K562 (cell line): ENCODE results near the gene RPS6KL1. TPM values are rescaled to one million over a fixed set of nuclear protein-coding genes. Genes with fewer than 3 reads are reported as not detected.

Experiments used
- CCAR2 ChIP-seq: fragments of 200-400 bp; formaldehyde crosslinking; IDR thresholded peaks from 2 replicates; pipeline ENCODE4 v1.6.1; 2017; ENCODE audit warnings: mild to moderate bottlenecking, low read depth, low read length
- CEBPZ ChIP-seq: fragments of 150-350 bp; IDR thresholded peaks from 2 replicates; pipeline ENCODE4 v1.6.1; 2014; ENCODE audit warnings: low read depth, mild to moderate bottlenecking, low read length, borderline replicate concordance
- CTCFL ChIP-seq: IDR thresholded peaks from 2 replicates; pipeline ENCODE4 v1.6.1; 2011; ENCODE audit warnings: borderline replicate concordance, low read depth, mild to moderate bottlenecking, moderate library complexity, low read length; ENCODE audit not compliant: insufficient read depth, poor library complexity, severe bottlenecking
- FOXA3 ChIP-seq, 2 experiments: fragments of 450-650 bp in 1 of 2; sonication (generic) in 1 of 2; formaldehyde crosslinking; IDR thresholded peaks in 1 of 2; conservative IDR thresholded peaks in 1 of 2; 2 replicates each; pipeline versions ENCODE4 v1.4.0 to v1.8.0; 2020 to 2022; ENCODE audit warnings: mild to moderate bottlenecking in 2 of 2, missing genetic modification reagents in 1 of 2
- JUNB ChIP-seq: fragments of 450-650 bp; formaldehyde crosslinking; conservative IDR thresholded peaks from 2 replicates; pipeline ENCODE4 v1.4.0; 2020; ENCODE audit warnings: mild to moderate bottlenecking
- MXI1 ChIP-seq: IDR thresholded peaks from 2 replicates; pipeline ENCODE4 v1.6.1; 2011; ENCODE audit warnings: low read depth, mild to moderate bottlenecking, improper control_type of control experiment, low read length
- OTX1 ChIP-seq: fragments of 450-650 bp; formaldehyde crosslinking; IDR thresholded peaks from 2 replicates; pipeline ENCODE4 v1.4.0; 2022; ENCODE audit warnings: mild to moderate bottlenecking
- PRDM10 ChIP-seq: fragments of 450-650 bp; IDR thresholded peaks from 2 replicates; pipeline ENCODE4 v1.6.1; 2018; ENCODE audit not compliant: partially characterized antibody
- RBFOX2 ChIP-seq: fragments of 200-400 bp; formaldehyde crosslinking; IDR thresholded peaks from 2 replicates; pipeline ENCODE4 v1.6.1; 2017; ENCODE audit warnings: low read depth, mild to moderate bottlenecking, low read length, moderate library complexity
- SFPQ ChIP-seq: fragments of 200-400 bp; formaldehyde crosslinking; IDR thresholded peaks from 2 replicates; pipeline ENCODE4 v1.6.1; 2017; ENCODE audit warnings: mild to moderate bottlenecking, low read depth, low read length, moderate library complexity
- SNAPC5 ChIP-seq: fragments of 250-450 bp; sonication (Bioruptor Pico); IDR thresholded peaks from 2 replicates; pipeline ENCODE4 v1.8.0; 2021; ENCODE audit warnings: moderate library complexity, mild to moderate bottlenecking, inconsistent platforms
- TFAP4 ChIP-seq: sonication (generic); formaldehyde crosslinking; IDR thresholded peaks from 2 replicates; pipeline ENCODE4 v1.8.0; 2022; ENCODE audit warnings: missing genetic modification reagents, mild to moderate bottlenecking, moderate library complexity, borderline replicate concordance
- ZKSCAN3 ChIP-seq: fragments of 250-450 bp; sonication (Bioruptor Pico); IDR thresholded peaks from 2 replicates; pipeline ENCODE4 v1.4.0; 2020
- ZNF23 ChIP-seq: fragments of 250-450 bp; sonication (Bioruptor Pico); IDR thresholded peaks from 2 replicates; pipeline ENCODE4 v1.4.0; 2020; ENCODE audit warnings: mild to moderate bottlenecking
- ZNF24 ChIP-seq: fragments of 450-650 bp; IDR thresholded peaks from 2 replicates; pipeline ENCODE4 v1.6.1; 2016
- polyA plus RNA-seq, 8 experiments: library from polyadenylated mRNA; depleted of rRNA in 4 of 8; stranded (reverse) in 5 of 8; unstranded in 3 of 8; fragments of >200 nt; fragmentation: Nextera tagmentation in 2 of 8; fragmentation: Illumina TruSeq in 1 of 8; extraction: Ambion mirVana in 2 of 8; extraction: Trizol in 1 of 8; gene quantifications; 2 replicates each; pipeline versions ENCODE4 v1.2.1 to v1.2.3, GENCODE V29; 2011 to 2014; ENCODE audit warnings: inconsistent platforms in 1 of 8, missing spikeins in 1 of 8
- total RNA-seq, 7 experiments: library from RNA; depleted of rRNA in 6 of 7; stranded (reverse); fragments of >200 nt in 6 of 7; fragmentation: Illumina TruSeq in 2 of 7; extraction: Trizol in 2 of 7; gene quantifications; 2 replicates each; pipeline versions ENCODE4 v1.2.1 to v1.2.3, GENCODE V29; 2011 to 2021; ENCODE audit warnings: low replicate concordance in 1 of 7

RPS6KL1 gene
- total and polyA plus RNA-seq, 9 of the 15 experiments (the other 6 are each of a cell fraction or from before 2014, with no cell fraction given) = 0.91 to 15.5 (median 8.1) TPM

GRCh38 chr14:74905595-74906142 is 17.4 kb downstream of the RPS6KL1 start (continued):
- TF ChIP-seq RBFOX2 (no peak), JUNB (no peak), TFAP4 (CRISPR knock-in tag) (no peak), ZKSCAN3 (CRISPR knock-in tag) (no peak), PRDM10 (no peak), CCAR2 (no peak), OTX1 (CRISPR knock-in tag) (no peak), SNAPC5 (CRISPR knock-in tag) (no peak), ZNF24 (no peak), FOXA3 (CRISPR knock-in tag; conservative IDR thresholded peaks at IDR 0.05 in 1 of 2, IDR thresholded peaks at IDR 0.05 in 1 of 2) (no peak), CEBPZ (no peak), SFPQ (no peak), CTCFL (peak; percentile 59), MXI1 (peak; percentile 60; the same call in 1 of the 2 replicates), ZNF23 (no peak)
